GM12878 (cell line): ENCODE data around the gene RNLS. TPM values are rescaled to one million over a fixed set of nuclear protein-coding genes. Genes with fewer than 3 reads are reported as not detected.

Experiments
- CHD4 ChIP-seq: fragments of 200-600 bp; sonication (generic); IDR thresholded peaks from 2 replicates; pipeline ENCODE4 v1.6.1; 2016; ENCODE audit warnings: mild to moderate bottlenecking
- GABPA ChIP-seq: IDR thresholded peaks from 2 replicates; pipeline ENCODE4 v1.6.1; 2014; ENCODE audit warnings: antibody characterized with exemption, low read depth, mild to moderate bottlenecking, inconsistent platforms
- KAT2A ChIP-seq: conservative IDR thresholded peaks from 2 replicates; pipeline ENCODE4 v1.6.1; 2011; ENCODE audit warnings: low read depth, low read length; ENCODE audit not compliant: control insufficient read depth
- KDM1A ChIP-seq: fragments of 200-600 bp; sonication (generic); IDR thresholded peaks from 2 replicates; pipeline ENCODE4 v1.6.1; 2016; ENCODE audit warnings: borderline replicate concordance
- MEF2B ChIP-seq: fragments of 450-650 bp; IDR thresholded peaks from 2 replicates; pipeline ENCODE4 v1.6.1; 2018; ENCODE audit warnings: mild to moderate bottlenecking, moderate library complexity; ENCODE audit not compliant: partially characterized antibody, poor library complexity, severe bottlenecking
- RB1 ChIP-seq: fragments of 450-650 bp; formaldehyde crosslinking; IDR thresholded peaks from 2 replicates; pipeline ENCODE4 v1.6.1; 2017; ENCODE audit warnings: mild to moderate bottlenecking, borderline replicate concordance
- RBBP5 ChIP-seq: fragments of 200-600 bp; sonication (generic); conservative IDR thresholded peaks from 2 replicates; pipeline ENCODE4 v1.6.1; 2016
- SIN3A ChIP-seq: IDR thresholded peaks from 2 replicates; pipeline ENCODE4 v1.6.1; 2012; ENCODE audit warnings: low read depth, low read length, improper control_type of control experiment
- SKIL ChIP-seq: fragments of 450-650 bp; IDR thresholded peaks from 2 replicates; pipeline ENCODE4 v1.6.1; 2017; ENCODE audit warnings: mild to moderate bottlenecking, low read depth, inconsistent platforms; ENCODE audit not compliant: poor library complexity, severe bottlenecking
- polyA plus RNA-seq, 11 experiments: library from polyadenylated mRNA; depleted of rRNA in 4 of 11; unstranded in 6 of 11; stranded (reverse) in 5 of 11; fragments of >200 nt; fragmentation: Nextera tagmentation in 4 of 11; fragmentation: Illumina TruSeq in 1 of 11; extraction: Ambion mirVana in 4 of 11; extraction: Trizol in 1 of 11; gene quantifications; 1 replicate in 1 of 11; 2 replicates in 10 of 11; pipeline versions ENCODE4 v1.2.1 to v1.2.3, GENCODE V29; 2011 to 2016; ENCODE audit warnings: inconsistent platforms in 2 of 11, missing spikeins in 2 of 11, low read depth in 1 of 11
- total RNA-seq, 4 experiments: library from RNA; depleted of rRNA in 3 of 4; stranded (reverse); fragments of >200 nt in 3 of 4; fragmentation: Illumina TruSeq in 1 of 4; extraction: Trizol in 1 of 4; gene quantifications; 2 replicates each; pipeline versions ENCODE4 v1.2.1 to v1.2.3, GENCODE V29; 2013 to 2021
- TF ChIP-seq, protein P1 (sequence below): IDR thresholded peaks from 2 replicates; pipeline ENCODE4 v1.6.1; 2012; ENCODE audit warnings: low read depth, low read length, improper control_type of control experiment

RNLS gene
- total and polyA plus RNA-seq, 10 of the 15 experiments (the other 5 are each of a cell fraction or from before 2014, with no cell fraction given): 3.4 to 6.7 (median 4.6) TPM

- TF ChIP-seq GABPA (no peak), MEF2B (no peak), RB1 (no peak), SIN3A (no peak), KAT2A (no peak), SKIL (no peak), RBBP5 (no peak), CHD4 (no peak), KDM1A (no peak)
- TF ChIP-seq, protein P1, sequence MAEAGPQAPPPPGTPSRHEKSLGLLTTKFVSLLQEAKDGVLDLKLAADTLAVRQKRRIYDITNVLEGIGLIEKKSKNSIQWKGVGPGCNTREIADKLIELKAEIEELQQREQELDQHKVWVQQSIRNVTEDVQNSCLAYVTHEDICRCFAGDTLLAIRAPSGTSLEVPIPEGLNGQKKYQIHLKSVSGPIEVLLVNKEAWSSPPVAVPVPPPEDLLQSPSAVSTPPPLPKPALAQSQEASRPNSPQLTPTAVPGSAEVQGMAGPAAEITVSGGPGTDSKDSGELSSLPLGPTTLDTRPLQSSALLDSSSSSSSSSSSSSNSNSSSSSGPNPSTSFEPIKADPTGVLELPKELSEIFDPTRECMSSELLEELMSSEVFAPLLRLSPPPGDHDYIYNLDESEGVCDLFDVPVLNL: no peak
- TF ChIP-seq, all 136 proteins: peak for 0
These were observed 339.0 kb downstream of the RNLS start (continued) for GRCh38 chr10:88243836-88244730.
